Melanocyte of skin (primary cell): ENCODE data around the gene SRSF12. TPM values are rescaled to one million over a fixed set of nuclear protein-coding genes. Genes with fewer than 3 reads are reported as not detected.

Experiments
- small RNA-seq, 2 donors: library from RNA; depleted of rRNA; stranded (forward); fragments of <200 nt; gene quantifications; one replicate each; pipeline ENCODE3, GENCODE V24; 2012
- total RNA-seq, 2 donors: library from RNA; depleted of rRNA; stranded (reverse); fragments of >200 nt; gene quantifications; 2 replicates each; pipeline ENCODE4 v1.2.3, GENCODE V29; 2012

SRSF12 gene
- 1 to 10 TPM; 1.7 TPM for total RNA-seq

DNA sequence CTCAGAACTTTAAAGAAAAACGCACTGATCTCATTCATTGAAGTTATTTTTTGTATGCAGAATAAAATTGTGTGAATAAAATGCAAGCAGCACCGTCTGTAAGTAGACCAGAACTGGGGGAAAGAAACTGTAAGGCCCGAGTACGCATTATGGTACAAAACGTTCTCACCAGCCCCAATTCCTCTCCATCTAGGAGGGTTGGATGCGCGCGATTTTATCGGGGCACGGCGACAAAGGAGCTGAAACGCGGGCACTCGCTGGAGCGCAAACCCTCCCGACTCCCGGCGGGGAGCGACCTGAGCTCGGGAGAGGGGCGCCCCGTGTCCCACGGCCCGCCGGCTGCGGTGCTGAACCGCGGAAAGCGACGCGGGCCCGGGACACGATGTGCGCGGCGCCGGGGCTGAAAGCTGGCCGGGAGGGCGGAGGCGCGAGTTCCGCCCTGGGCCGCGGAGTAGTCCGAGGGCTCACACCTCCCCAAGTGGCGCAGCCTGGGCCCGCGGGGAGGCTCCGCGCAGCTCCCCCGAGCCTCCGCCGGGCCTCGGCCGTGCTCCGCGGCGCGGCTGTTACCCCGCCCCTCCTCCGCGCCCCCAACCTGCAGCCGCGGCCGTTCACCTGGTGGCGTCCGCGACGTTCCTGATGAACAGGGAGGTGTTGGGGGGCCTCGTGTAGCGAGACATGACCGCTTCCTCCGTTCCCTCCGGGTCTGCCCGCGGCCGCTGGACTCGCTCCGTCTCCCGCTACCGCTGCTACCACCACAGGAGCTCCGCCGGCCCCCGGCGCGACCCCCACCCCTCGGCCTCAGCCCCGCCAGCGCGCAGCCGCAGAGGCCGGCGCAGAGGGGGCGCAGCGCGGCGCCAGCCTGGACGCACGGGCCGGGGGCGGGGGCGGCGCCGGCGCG lies at the start of gene SRSF12:
TSS of gene SRSF12 (minus strand) at position 861 of the 898 bp plus-strand sequence. CDS start at position 677, 184 bp downstream.

GRCh38 chr6:89145956-89146717 lies 28.3 kb upstream of the SRSF12 start, which contains the start of gene PM20D2:
Gene PM20D2, plus strand, starts transcription at chr6:89146055. Its CDS starts 90 bp downstream, at chr6:89146145.

GRCh38 chr6:89080281-89081128 lies 37.4 kb downstream of the SRSF12 start, which contains the start of gene PNRC1:
Gene PNRC1, plus strand, starts transcription at chr6:89080751. Its CDS starts 144 bp downstream, at chr6:89080895.

Small RNA genes lying within 50 kb of the gene (small RNA-seq; reads per million reads assigned to genes)
- gene RN7SL336P (0 reads per million in 2 donors), gene RNU2-61P (1.5 to 3.8 reads per million in 2 donors)

Other genes with a start within 250 kb of the SRSF12 start
- 10 to 100 TPM; 22.4 to 28.6 TPM for gene RNGTT, start 154.5 kb downstream of the SRSF12 start, total RNA-seq
- 10 to 100 TPM; 13.3 to 36.8 TPM for gene PNRC1, start 37.3 kb downstream of the SRSF12 start, total RNA-seq
- gene PM20D2, start 28.0 kb upstream of the SRSF12 start, total RNA-seq, result 10 to 100 TPM in 1 of 2 donors, 1 to 10 TPM in 1; 3.8 to 11.3 TPM
- not detected for gene GABRR1, start 99.3 kb upstream of the SRSF12 start, total RNA-seq
- gene GABRR2, start 197.2 kb upstream of the SRSF12 start, total RNA-seq, result under 1 TPM in 1 of 2 donors, not detected in 1; 0.34 TPM
- gene UBE2J1, start 234.7 kb upstream of the SRSF12 start, total RNA-seq, result 10 to 100 TPM; 28.2 to 34.3 TPM